ENCODE results near the gene LYRM1. TPM values are rescaled to one million over a fixed set of nuclear protein-coding genes. Genes with fewer than 3 reads are reported as not detected.

LYRM1 gene
- total and polyA plus RNA-seq, 5 experiments from 2014 or later = 22.2 to 43.6 (median 34.8) TPM

DNA sequence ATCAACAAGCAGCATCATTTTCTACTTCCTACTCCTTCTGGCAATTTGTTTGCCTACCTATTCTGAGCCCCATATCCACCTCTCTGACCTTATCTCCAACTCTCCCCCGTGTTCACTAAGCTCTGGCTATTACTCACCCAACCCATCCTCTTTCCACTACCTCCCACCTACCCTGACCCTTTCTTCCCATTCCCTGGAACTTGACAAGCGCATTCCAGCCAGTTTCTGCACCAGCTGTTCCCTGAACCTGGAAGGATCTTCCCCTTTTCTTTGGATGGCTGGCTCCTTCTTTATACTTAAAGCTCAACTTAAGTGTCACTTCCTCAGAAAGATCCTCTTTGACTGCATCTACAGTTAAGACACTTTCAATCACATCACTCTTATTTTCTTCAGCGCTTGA is 2.6 kb upstream of the LYRM1 start:
- Mint-ChIP-seq H3K4me1 (peaks cover 37 to 51% (median 41%) of the 10 kb centered on the region in 4 donors), H3K36me3 (peaks cover 0 to 22% (median 3%) of the 10 kb centered on the region in 3 donors), H3K27me3 (no peaks in the 10 kb centered on the region), H3K9me3 (no peaks in the 10 kb centered on the region), H3K4me3 (peak overlapping the region in 4 of 10 donors; percentile 11 to 99 (median 32)), H3K27ac (peak overlapping the region in 6 of 10 donors; percentile 0 to 66 (median 37))
- DNase-seq (no peak), ATAC-seq (no peak)
- POLR2A ChIA-PET = no interaction called here

DNA sequence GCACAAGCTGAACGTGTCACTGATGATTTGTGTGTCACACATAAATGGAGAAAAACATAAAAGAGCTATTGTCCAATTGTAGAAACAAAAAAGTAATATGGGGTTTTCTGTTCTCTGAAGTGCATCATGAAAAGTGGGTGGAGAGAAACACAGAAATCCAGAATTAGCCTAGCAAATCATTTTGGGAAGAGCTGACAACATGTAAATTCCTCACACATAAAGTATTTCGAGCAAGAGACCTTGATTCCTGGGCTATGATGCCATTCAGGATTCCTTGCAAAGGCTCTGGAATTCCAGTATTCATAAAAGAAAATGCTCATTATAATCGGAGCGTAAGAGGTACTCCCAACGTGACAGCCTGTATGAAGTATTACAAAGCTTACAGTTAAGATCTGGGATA is 1.5 kb upstream of the LYRM1 start:
- Mint-ChIP-seq H3K27ac (peak overlapping the region; percentile 84 to 100 (median 98)), H3K4me3 (peak overlapping the region; percentile 89 to 99 (median 96)), H3K4me1 (peaks cover 41 to 61% (median 52%) of the 10 kb centered on the region in 4 donors), H3K9me3 (no peaks in the 10 kb centered on the region), H3K27me3 (no peaks in the 10 kb centered on the region), H3K36me3 (peaks cover 0 to 15% (median 3%) of the 10 kb centered on the region in 3 donors)
- DNase-seq = no peak
- POLR2A ChIA-PET = interaction anchor here (0.6 kb wide), 1 partner anchor 1292 kb away, joined by 3 read pairs; no protein-coding TSS in a partner anchor
- ATAC-seq = no peak

DNA sequence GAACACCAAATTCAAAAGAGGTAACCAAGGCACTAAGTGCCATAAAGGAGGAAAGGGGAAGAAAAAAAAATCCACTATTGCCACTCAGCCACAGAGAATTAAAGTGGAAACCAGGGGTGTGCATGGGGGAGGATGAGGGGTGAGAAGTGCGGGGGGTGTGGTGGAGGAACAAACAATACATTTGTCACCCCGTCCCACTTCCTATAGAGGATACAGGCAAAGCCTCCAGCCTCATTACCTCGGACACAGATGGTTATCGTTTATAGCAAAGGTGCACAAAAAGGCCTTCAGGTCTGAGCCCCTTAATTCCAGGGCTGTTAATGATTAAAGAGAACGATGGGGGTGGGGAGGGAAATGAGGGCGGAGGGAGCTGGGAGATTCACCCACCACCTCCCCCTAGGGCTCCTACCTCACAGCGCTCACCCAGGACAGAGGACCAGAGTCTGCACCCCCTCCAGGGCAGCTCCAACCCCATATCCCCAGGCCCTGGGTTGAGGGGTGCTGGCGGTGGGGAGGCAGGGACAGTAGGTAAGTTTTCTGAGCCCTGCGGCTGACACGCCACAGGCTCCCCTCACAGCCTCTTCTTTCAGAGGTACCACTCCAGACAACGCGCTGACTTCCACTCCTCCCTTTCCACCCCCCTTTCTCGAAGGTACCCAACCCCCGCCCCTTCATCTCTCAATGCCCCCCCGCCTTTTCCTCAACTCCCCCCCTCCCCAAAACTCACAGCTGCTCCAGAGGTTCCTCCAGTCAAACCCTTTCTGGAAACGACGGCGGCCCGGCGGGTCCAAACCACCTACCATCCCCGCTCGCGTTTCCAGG is 883 bp upstream of the LYRM1 start:
- peak overlapping the region; percentile 96 to 100 (median 98) for H3K27ac Mint-ChIP-seq
- H3K9me3 Mint-ChIP-seq = no peaks in the 10 kb centered on the region
- no peaks in the 10 kb centered on the region for H3K27me3 Mint-ChIP-seq
- peaks cover 0 to 15% (median 3%) of the 10 kb centered on the region in 3 donors for H3K36me3 Mint-ChIP-seq
- ATAC-seq (peak; percentile 22 to 35), DNase-seq (peak in 2 of 10 donors; percentile 7)
- peaks cover 46 to 67% (median 58%) of the 10 kb centered on the region in 4 donors for H3K4me1 Mint-ChIP-seq
- H3K4me3 Mint-ChIP-seq = peak overlapping the region; percentile 89 to 99 (median 96)
- POLR2A ChIA-PET = interaction anchor here (0.6 to 1.9 kb wide), 5 partner anchors 25 to 1292 kb away, joined by 3 to 9 read pairs (median 4); partner anchors contain the start of gene THUMPD1

DNA sequence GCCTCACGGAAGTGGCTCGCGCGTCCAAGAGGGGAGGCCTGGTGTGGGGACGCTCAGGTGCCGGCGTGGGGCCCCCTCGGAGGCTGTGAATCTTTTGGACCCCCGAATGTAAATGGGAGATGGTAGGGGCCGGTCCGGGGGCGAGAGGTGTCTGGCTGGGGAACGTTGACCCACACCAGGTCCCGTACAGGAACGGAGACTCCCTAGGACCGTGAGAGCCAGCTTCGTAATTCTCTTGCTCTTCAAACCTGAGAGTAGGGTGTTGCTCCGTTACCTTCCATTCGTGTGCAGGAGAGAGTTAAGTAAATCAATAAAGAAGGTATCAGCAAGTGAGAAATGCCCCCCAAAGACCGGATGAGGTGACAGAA is 481 bp downstream of the LYRM1 start:
- DNase-seq = peak in 2 of 10 donors; percentile 53 to 55
- POLR2A ChIA-PET = interaction anchor here (0.6 to 1.9 kb wide), 5 partner anchors 8 to 160 kb away, joined by 3 to 9 read pairs (median 4); no protein-coding TSS in a partner anchor
- no peaks in the 10 kb centered on the region for H3K9me3 Mint-ChIP-seq
- peaks cover 48 to 74% (median 69%) of the 10 kb centered on the region in 4 donors for H3K4me1 Mint-ChIP-seq
- H3K4me3 Mint-ChIP-seq = peak overlapping the region; percentile 89 to 99 (median 96)
- peaks cover 0 to 10% (median 0%) of the 10 kb centered on the region in 3 donors for H3K36me3 Mint-ChIP-seq
- peak; percentile 5 to 18 for ATAC-seq
- no peaks in the 10 kb centered on the region for H3K27me3 Mint-ChIP-seq
- peak overlapping the region; percentile 96 to 100 (median 98) for H3K27ac Mint-ChIP-seq

DNA sequence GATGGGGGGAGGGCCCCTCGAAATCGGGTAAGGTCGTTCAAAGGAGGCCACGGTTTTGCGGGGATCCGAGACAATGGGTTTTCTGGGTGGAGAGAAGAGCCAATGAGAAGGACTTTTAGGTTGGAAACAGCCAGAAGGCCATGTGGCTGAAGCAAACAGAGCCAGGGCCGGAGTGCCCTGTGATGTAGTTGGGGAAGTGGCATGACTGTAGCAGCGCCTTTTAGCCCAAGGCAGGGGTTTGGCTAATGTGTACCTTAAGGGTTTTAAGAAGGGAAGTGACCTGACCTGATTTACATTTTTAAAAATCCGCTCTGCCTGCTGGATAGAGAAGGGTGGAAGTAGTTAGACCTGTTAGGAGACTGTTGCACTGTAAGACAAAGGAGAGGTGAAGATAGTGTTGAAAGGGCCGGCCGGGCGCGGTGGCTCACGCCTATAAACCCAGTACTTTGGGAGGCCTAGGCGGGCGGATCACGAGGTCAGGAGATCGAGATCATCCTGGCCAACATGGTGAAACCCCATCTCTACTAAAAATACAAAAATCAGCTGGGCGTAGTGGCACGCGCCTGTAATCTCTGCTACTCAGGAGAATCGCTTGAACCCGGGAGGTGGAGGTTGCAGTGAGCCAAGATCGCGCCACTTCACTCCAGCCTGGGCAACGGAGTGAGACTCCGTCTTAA is 1.0 kb downstream of the LYRM1 start:
- Mint-ChIP-seq H3K9me3 (no peaks in the 10 kb centered on the region), H3K27ac (peak overlapping the region; percentile 96 to 100 (median 98))
- no peak for ATAC-seq

DNA sequence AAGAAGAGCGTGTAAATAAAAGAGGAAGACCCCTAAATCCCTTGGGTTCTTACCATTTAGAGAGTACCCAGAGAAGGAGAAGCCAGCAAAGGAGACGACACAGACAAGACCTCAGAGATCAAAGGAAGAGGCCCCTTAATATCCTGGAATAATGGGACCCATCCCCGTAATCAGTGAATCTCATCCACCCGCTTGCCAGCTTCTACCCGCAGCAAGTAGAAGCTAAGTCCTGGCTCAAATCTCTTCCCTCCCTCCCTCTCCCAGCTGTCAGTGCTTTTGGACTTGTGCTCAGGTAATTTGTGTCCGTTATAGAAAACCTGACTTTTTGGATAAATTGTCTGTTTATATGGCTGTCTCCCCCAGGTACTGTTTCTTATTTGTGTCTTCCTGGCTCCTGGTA is 1.9 kb downstream of the LYRM1 start:
- no peaks in the 10 kb centered on the region for H3K9me3 Mint-ChIP-seq
- peaks cover 48 to 75% (median 70%) of the 10 kb centered on the region in 4 donors for H3K4me1 Mint-ChIP-seq
- ATAC-seq = no peak
- POLR2A ChIA-PET = interaction anchor here (1.7 kb wide), 1 partner anchor 27 kb away, joined by 3 read pairs; no protein-coding TSS in a partner anchor
- H3K4me3 Mint-ChIP-seq = peak overlapping the region in 9 of 10 donors; percentile 6 to 99 (median 92)
- no peak for DNase-seq
- H3K27ac Mint-ChIP-seq = peak overlapping the region; percentile 79 to 100 (median 98)
- H3K36me3 Mint-ChIP-seq = peaks cover 0 to 2% (median 0%) of the 10 kb centered on the region in 3 donors
- no peaks in the 10 kb centered on the region for H3K27me3 Mint-ChIP-seq

More for the DNA sequence above, 1.0 kb downstream of the LYRM1 start:
- H3K4me1 Mint-ChIP-seq = peaks cover 48 to 75% (median 70%) of the 10 kb centered on the region in 4 donors
- POLR2A ChIA-PET = interaction anchor here (0.6 to 1.9 kb wide), 5 partner anchors 26 to 161 kb away, joined by 3 to 9 read pairs (median 3); no protein-coding TSS in a partner anchor
- peaks cover 0 to 7% (median 0%) of the 10 kb centered on the region in 3 donors for H3K36me3 Mint-ChIP-seq
- H3K27me3 Mint-ChIP-seq = no peaks in the 10 kb centered on the region
- H3K4me3 Mint-ChIP-seq = peak overlapping the region; percentile 89 to 99 (median 96)
- DNase-seq = peak in 7 of 10 donors; percentile 2 to 63 (median 30)

DNA sequence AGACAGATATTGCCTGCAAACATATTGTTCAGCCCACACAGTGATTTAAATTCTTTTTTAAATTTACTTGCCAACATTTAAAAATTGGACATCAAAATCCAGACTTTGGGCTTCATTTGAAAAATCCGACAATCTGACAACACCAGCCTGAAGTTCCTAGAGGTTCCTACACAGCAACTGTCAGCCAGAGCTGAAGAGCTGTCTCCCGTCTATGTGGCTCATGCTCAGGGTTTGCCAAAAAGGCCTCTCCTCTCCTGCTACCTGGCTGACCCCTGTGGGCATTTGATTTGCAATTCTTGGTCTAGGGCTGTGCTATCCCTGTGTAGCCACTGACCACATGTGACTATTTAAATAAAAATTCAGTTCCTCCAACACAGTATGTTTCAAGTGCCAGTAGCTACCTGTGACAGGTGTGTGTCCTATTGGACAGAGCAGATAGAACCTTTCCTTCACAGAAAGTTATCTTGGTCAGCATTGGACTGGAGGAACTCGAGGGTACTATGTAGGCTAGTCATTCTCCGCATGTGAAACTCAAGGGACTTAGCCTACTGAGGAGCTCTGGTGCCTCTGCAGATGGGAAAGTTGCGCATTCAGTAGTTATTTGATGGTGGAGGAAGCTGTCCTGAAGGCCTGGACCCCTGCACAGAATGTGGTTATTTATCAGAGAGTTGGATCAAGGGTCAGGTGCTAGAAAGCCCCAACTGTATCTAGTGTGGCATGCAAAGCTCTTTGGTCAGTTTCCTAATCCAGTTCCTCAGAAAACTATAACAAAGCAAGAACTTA is 2.7 kb downstream of the LYRM1 start:
- ATAC-seq (no peak), DNase-seq (no peak)
- Mint-ChIP-seq H3K27me3 (no peaks in the 10 kb centered on the region), H3K27ac (peak overlapping the region; percentile 67 to 96 (median 81)), H3K4me3 (peak overlapping the region in 5 of 10 donors; percentile 16 to 58 (median 34)), H3K9me3 (no peaks in the 10 kb centered on the region), H3K36me3 (no peaks in the 10 kb centered on the region), H3K4me1 (peaks cover 46 to 72% (median 65%) of the 10 kb centered on the region in 4 donors)
- POLR2A ChIA-PET = interaction anchor here (1.7 kb wide), 1 partner anchor 28 kb away, joined by 3 read pairs; no protein-coding TSS in a partner anchor

DNA sequence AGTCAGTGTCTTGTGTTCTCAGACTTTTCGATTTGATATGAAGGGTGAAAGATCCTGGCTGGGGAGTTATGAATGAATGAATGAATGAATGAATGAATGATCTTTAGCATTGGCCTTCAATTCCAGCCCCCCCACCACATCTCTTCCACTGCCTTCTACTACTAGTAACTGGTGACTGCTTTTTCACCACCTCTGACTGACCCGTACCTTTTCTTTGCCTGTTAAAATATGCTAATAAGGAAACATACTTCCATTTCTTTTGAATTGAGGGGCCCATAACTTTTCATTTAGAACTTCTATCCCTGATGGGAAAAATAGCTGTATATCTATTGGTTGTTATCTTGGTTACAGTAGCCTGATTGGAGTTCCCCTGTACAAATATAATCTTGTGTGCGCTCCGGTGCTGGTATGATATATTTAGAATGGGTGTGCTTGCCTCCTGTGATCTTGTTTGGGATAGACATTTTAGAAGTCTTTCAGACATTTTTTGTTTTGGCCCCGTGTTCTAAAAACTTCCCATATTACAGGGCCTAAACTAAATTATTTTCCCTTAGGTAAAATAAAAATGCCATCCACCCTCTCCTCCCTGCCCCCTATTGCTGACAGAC is 3.4 kb downstream of the LYRM1 start:
- no peaks in the 10 kb centered on the region for H3K27me3 Mint-ChIP-seq
- no peak for ATAC-seq
- peak overlapping the region; percentile 30 to 96 (median 76) for H3K27ac Mint-ChIP-seq
- no peaks in the 10 kb centered on the region for H3K9me3 Mint-ChIP-seq
- H3K36me3 Mint-ChIP-seq = no peaks in the 10 kb centered on the region
- POLR2A ChIA-PET = no interaction called here
- no peak for DNase-seq
- H3K4me3 Mint-ChIP-seq = peak overlapping the region in 9 of 10 donors; percentile 1 to 71 (median 49)
- H3K4me1 Mint-ChIP-seq = peaks cover 46 to 65% (median 58%) of the 10 kb centered on the region in 4 donors

DNA sequence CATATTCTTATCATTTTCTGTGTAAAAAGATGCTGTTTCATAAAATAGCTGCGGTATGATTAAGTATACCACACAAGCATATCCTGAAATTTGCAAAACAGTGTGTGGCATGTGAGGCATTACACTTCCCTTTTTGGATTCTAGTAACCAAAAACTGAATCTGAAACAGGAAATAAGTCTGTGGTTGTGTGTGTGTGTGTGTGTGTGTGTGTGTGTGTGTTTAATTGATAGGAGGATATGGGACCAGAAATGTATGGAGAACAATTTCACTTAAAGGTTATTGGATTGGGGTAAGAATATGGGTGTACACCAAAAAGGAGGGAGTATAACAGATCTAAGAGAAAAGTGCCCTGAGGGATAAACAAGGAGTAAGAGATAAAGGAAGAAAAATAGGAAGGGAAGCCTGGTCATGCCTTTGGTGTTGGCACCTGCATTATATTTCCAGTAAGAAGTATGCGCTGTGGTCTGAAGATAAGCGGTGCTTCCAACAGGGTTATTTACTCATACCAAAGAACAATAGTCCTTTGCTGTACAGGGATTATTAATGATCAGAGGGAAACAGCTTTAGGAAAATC is 4.0 kb downstream of the LYRM1 start:
- peak in 1 of 2 donors; percentile 4 for ATAC-seq
- H3K36me3 Mint-ChIP-seq = no peaks in the 10 kb centered on the region
- POLR2A ChIA-PET = no interaction called here

DNA sequence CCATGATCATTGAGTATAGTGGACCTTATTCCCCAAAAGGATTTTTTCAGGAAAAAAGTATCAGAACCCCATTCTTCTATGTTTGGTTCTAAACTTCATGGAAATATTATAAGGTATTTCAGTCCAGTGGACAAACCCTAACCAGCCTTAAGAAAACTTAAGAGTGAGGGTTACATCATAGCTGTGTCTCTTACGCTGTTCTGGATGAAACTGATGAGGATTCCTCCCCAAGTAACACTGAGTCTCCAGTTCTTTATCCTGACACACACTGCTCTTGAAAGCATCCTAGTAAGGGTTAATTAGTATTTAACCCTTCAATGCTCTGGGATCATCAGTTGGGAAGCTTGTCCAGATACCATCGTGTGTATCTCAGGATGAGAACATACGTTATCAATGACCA is 5.0 kb downstream of the LYRM1 start:
- ATAC-seq (no peak), DNase-seq (no peak)
- Mint-ChIP-seq H3K27me3 (no peaks in the 10 kb centered on the region), H3K4me1 (peaks cover 42 to 54% (median 48%) of the 10 kb centered on the region in 4 donors), H3K9me3 (no peaks in the 10 kb centered on the region), H3K36me3 (no peaks in the 10 kb centered on the region), H3K4me3 (no peak overlapping the region), H3K27ac (no peak overlapping the region)
- POLR2A ChIA-PET = no interaction called here

More for the DNA sequence above, 4.0 kb downstream of the LYRM1 start:
- H3K27ac Mint-ChIP-seq = peak overlapping the region; percentile 30 to 96 (median 76)
- H3K27me3 Mint-ChIP-seq = no peaks in the 10 kb centered on the region
- H3K4me3 Mint-ChIP-seq = peak overlapping the region in 9 of 10 donors; percentile 1 to 72 (median 53)
- no peaks in the 10 kb centered on the region for H3K9me3 Mint-ChIP-seq
- H3K4me1 Mint-ChIP-seq = peaks cover 41 to 59% (median 53%) of the 10 kb centered on the region in 4 donors
- peak in 5 of 10 donors; percentile 2 to 54 (median 43) for DNase-seq
